Kidney capillary endothelial cell (primary cell): ENCODE measurements around the gene PUS10.

Experiments used
- DNase-seq: peaks from one replicate; pipeline ENCODE4 v3.0.0-alpha.2; 2018; ENCODE audit warnings: low spot score

PUS10 gene

GRCh38 chr2:60966507-60967405 lies 51.3 kb downstream of the PUS10 start:
- DNase-seq: no peak

- DNase-seq: no peak
These were observed 52.6 kb downstream of the PUS10 start for GRCh38 chr2:60965499-60965785.

GRCh38 chr2:60964651-60965498 lies 53.2 kb downstream of the PUS10 start:
- DNase-seq: no peak

GRCh38 chr2:60963190-60963589 lies 54.9 kb downstream of the PUS10 start:
- DNase-seq: no peak

GRCh38 chr2:60962528-60962927 lies 55.5 kb downstream of the PUS10 start:
- no peak for DNase-seq

GRCh38 chr2:60961457-60961856 lies 56.6 kb downstream of the PUS10 start:
- DNase-seq: no peak

GRCh38 chr2:60960706-60961105 lies 57.3 kb downstream of the PUS10 start:
- DNase-seq: no peak

GRCh38 chr2:60959501-60959900 lies 58.6 kb downstream of the PUS10 start:
- no peak for DNase-seq

- DNase-seq: peak; percentile 78
These were observed 59.3 kb downstream of the PUS10 start for GRCh38 chr2:60958800-60959199.

GRCh38 chr2:60958361-60958760 lies 59.7 kb downstream of the PUS10 start:
- peak; percentile 8 for DNase-seq

- no peak for DNase-seq
These were observed 60.4 kb downstream of the PUS10 start for GRCh38 chr2:60957643-60958042.

- DNase-seq: no peak
These were observed 60.8 kb downstream of the PUS10 start for GRCh38 chr2:60957224-60957623.

GRCh38 chr2:60954139-60954538 lies 63.9 kb downstream of the PUS10 start:
- DNase-seq: no peak

GRCh38 chr2:60948926-60949579 lies 69.0 kb downstream of the PUS10 start:
- no peak for DNase-seq

GRCh38 chr2:60948161-60948560 lies 69.9 kb downstream of the PUS10 start:
- no peak for DNase-seq

GRCh38 chr2:60947056-60947455 lies 71.0 kb downstream of the PUS10 start:
- DNase-seq: no peak

- no peak for DNase-seq
These were observed 72.7 kb downstream of the PUS10 start for GRCh38 chr2:60945341-60945740.

GRCh38 chr2:60939622-60940021 lies 78.4 kb downstream of the PUS10 start:
- DNase-seq: no peak

GRCh38 chr2:60938301-60938700 lies 79.8 kb downstream of the PUS10 start:
- no peak for DNase-seq

- DNase-seq: no peak
These were observed 81.3 kb downstream of the PUS10 start for GRCh38 chr2:60936757-60937156.

GRCh38 chr2:60934165-60934722 lies 83.8 kb downstream of the PUS10 start:
- DNase-seq: no peak

- DNase-seq: no peak
These were observed 85.1 kb downstream of the PUS10 start for GRCh38 chr2:60932954-60933353.
